K562 (cell line): Measurements from ENCODE around the gene PDLIM7. TPM values are rescaled to one million over a fixed set of nuclear protein-coding genes. Genes with fewer than 3 reads are reported as not detected.

Experiments used
- BDP1 ChIP-seq: IDR thresholded peaks from 3 replicates; pipeline ENCODE4 v1.6.1; 2011; ENCODE audit not compliant: insufficient read length, insufficient read depth
- CHD4 ChIP-seq: fragments of 200-600 bp; sonication (generic); IDR thresholded peaks from 3 replicates; pipeline ENCODE4 v1.6.1; 2012; ENCODE audit warnings: low read depth, mild to moderate bottlenecking, mixed read lengths, low read length, inconsistent platforms; ENCODE audit not compliant: insufficient read depth, insufficient replicate concordance, poor library complexity, severe bottlenecking
- DEAF1 ChIP-seq: fragments of 450-650 bp; formaldehyde crosslinking; IDR thresholded peaks from 2 replicates; pipeline ENCODE4 v1.4.0; 2020; ENCODE audit warnings: mild to moderate bottlenecking, moderate library complexity
- HMG20A ChIP-seq: fragments of 450-650 bp; formaldehyde crosslinking; conservative IDR thresholded peaks from 2 replicates; pipeline ENCODE4 v1.4.0; 2020; ENCODE audit warnings: mild to moderate bottlenecking, mixed read lengths
- MED1 ChIP-seq: sonication (generic); formaldehyde crosslinking; IDR thresholded peaks from 2 replicates; pipeline ENCODE4 v1.8.1; 2023; ENCODE audit warnings: missing genetic modification reagents, borderline replicate concordance
- MEF2A ChIP-seq: IDR thresholded peaks from 2 replicates; pipeline ENCODE4 v1.6.1; 2011; ENCODE audit warnings: low read depth, mild to moderate bottlenecking, low read length, moderate library complexity; ENCODE audit not compliant: control insufficient read depth
- MNT ChIP-seq, 2 experiments: fragments of 450-650 bp; conservative IDR thresholded peaks; 2 replicates each; pipeline ENCODE4 v1.6.1; 2017; ENCODE audit warnings: mild to moderate bottlenecking in 2 of 2, moderate library complexity in 2 of 2
- MTA3 ChIP-seq: fragments of 450-650 bp; formaldehyde crosslinking; IDR thresholded peaks from 2 replicates; pipeline ENCODE4 v1.6.1; 2017; ENCODE audit warnings: mild to moderate bottlenecking, borderline replicate concordance
- OTX1 ChIP-seq: fragments of 450-650 bp; formaldehyde crosslinking; IDR thresholded peaks from 2 replicates; pipeline ENCODE4 v1.4.0; 2022; ENCODE audit warnings: mild to moderate bottlenecking
- PHF8 ChIP-seq: fragments of 200-600 bp; sonication (generic); IDR thresholded peaks from 2 replicates; pipeline ENCODE4 v1.6.1; 2012; ENCODE audit warnings: mixed run types, mild to moderate bottlenecking, inconsistent platforms, low read length, moderate library complexity, borderline replicate concordance
- RB1 ChIP-seq: fragments of 450-650 bp; IDR thresholded peaks from 2 replicates; pipeline ENCODE4 v1.6.1; 2017; ENCODE audit warnings: low read depth, mild to moderate bottlenecking
- SNRNP70 ChIP-seq: fragments of 200-400 bp; formaldehyde crosslinking; optimal IDR thresholded peaks from 2 replicates; pipeline ENCODE3; 2017; ENCODE audit warnings: low read depth, low read length
- SPI1 ChIP-seq: IDR thresholded peaks from 2 replicates; pipeline ENCODE4 v1.6.1; 2011; ENCODE audit warnings: low read depth, low read length, control low read depth, borderline replicate concordance
- ZNF174 ChIP-seq: fragments of 250-450 bp; sonication (Bioruptor Pico); IDR thresholded peaks from 2 replicates; pipeline ENCODE4 v1.4.0; 2020; ENCODE audit warnings: mild to moderate bottlenecking
- ZNF668 ChIP-seq: fragments of 250-450 bp; sonication (Bioruptor Pico); IDR thresholded peaks from 2 replicates; pipeline ENCODE4 v1.8.0; 2022; ENCODE audit warnings: mild to moderate bottlenecking, inconsistent platforms
- ZSCAN32 ChIP-seq: fragments of 450-650 bp; formaldehyde crosslinking; IDR thresholded peaks from 2 replicates; pipeline ENCODE4 v1.4.0; 2020; ENCODE audit warnings: mild to moderate bottlenecking, moderate library complexity
- polyA plus RNA-seq, 8 experiments: library from polyadenylated mRNA; depleted of rRNA in 4 of 8; stranded (reverse) in 5 of 8; unstranded in 3 of 8; fragments of >200 nt; fragmentation: Nextera tagmentation in 2 of 8; fragmentation: Illumina TruSeq in 1 of 8; extraction: Ambion mirVana in 2 of 8; extraction: Trizol in 1 of 8; gene quantifications; 2 replicates each; pipeline versions ENCODE4 v1.2.1 to v1.2.3, GENCODE V29; 2011 to 2014; ENCODE audit warnings: inconsistent platforms in 1 of 8, missing spikeins in 1 of 8
- total RNA-seq, 7 experiments: library from RNA; depleted of rRNA in 6 of 7; stranded (reverse); fragments of >200 nt in 6 of 7; fragmentation: Illumina TruSeq in 2 of 7; extraction: Trizol in 2 of 7; gene quantifications; 2 replicates each; pipeline versions ENCODE4 v1.2.1 to v1.2.3, GENCODE V29; 2011 to 2021; ENCODE audit warnings: low replicate concordance in 1 of 7
- TF ChIP-seq, protein P1 (sequence below): fragments of 450-650 bp; IDR thresholded peaks from 2 replicates; pipeline ENCODE4 v1.6.1; 2016; ENCODE audit warnings: low read depth, mild to moderate bottlenecking, moderate library complexity
- TF ChIP-seq, protein P2 (sequence below): IDR thresholded peaks from 2 replicates; pipeline ENCODE4 v1.6.1; 2016; ENCODE audit warnings: missing genetic modification characterization, missing compliant biosample characterization
- TF ChIP-seq, protein P3 (sequence below), 2 experiments: fragments of 450-650 bp in 1 of 2; IDR thresholded peaks; 2 replicates each; pipeline ENCODE4 v1.6.1; 2011 to 2017; ENCODE audit warnings: low read depth in 2 of 2, antibody characterized with exemption in 1 of 2, borderline replicate concordance in 1 of 2, low read length in 1 of 2, mild to moderate bottlenecking in 1 of 2, mixed read lengths in 1 of 2; ENCODE audit not compliant: control insufficient read depth in 1 of 2

Gene PDLIM7
- total and polyA plus RNA-seq, 9 of the 15 experiments (the other 6 are each of a cell fraction or from before 2014, with no cell fraction given): 2.1 to 124 (median 32.6) TPM

- no peak for TF ChIP-seq DEAF1 (CRISPR knock-in tag)
- TF ChIP-seq, protein P1, sequence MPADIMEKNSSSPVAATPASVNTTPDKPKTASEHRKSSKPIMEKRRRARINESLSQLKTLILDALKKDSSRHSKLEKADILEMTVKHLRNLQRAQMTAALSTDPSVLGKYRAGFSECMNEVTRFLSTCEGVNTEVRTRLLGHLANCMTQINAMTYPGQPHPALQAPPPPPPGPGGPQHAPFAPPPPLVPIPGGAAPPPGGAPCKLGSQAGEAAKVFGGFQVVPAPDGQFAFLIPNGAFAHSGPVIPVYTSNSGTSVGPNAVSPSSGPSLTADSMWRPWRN: no peak
- no peak for TF ChIP-seq HMG20A (CRISPR knock-in tag)
- no peak for TF ChIP-seq CHD4
- TF ChIP-seq, protein P2, sequence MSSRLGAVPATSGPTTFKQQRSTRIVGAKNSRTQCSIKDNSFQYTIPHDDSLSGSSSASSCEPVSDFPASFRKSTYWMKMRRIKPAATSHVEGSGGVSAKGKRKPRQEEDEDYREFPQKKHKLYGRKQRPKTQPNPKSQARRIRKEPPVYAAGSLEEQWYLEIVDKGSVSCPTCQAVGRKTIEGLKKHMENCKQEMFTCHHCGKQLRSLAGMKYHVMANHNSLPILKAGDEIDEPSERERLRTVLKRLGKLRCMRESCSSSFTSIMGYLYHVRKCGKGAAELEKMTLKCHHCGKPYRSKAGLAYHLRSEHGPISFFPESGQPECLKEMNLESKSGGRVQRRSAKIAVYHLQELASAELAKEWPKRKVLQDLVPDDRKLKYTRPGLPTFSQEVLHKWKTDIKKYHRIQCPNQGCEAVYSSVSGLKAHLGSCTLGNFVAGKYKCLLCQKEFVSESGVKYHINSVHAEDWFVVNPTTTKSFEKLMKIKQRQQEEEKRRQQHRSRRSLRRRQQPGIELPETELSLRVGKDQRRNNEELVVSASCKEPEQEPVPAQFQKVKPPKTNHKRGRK (tag): no peak
- no peak for TF ChIP-seq ZNF174 (CRISPR knock-in tag)
- TF ChIP-seq, protein P3, sequence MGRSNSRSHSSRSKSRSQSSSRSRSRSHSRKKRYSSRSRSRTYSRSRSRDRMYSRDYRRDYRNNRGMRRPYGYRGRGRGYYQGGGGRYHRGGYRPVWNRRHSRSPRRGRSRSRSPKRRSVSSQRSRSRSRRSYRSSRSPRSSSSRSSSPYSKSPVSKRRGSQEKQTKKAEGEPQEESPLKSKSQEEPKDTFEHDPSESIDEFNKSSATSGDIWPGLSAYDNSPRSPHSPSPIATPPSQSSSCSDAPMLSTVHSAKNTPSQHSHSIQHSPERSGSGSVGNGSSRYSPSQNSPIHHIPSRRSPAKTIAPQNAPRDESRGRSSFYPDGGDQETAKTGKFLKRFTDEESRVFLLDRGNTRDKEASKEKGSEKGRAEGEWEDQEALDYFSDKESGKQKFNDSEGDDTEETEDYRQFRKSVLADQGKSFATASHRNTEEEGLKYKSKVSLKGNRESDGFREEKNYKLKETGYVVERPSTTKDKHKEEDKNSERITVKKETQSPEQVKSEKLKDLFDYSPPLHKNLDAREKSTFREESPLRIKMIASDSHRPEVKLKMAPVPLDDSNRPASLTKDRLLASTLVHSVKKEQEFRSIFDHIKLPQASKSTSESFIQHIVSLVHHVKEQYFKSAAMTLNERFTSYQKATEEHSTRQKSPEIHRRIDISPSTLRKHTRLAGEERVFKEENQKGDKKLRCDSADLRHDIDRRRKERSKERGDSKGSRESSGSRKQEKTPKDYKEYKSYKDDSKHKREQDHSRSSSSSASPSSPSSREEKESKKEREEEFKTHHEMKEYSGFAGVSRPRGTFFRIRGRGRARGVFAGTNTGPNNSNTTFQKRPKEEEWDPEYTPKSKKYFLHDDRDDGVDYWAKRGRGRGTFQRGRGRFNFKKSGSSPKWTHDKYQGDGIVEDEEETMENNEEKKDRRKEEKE (IDR thresholded peaks at IDR 0.05; ENCODE audit: borderline replicate concordance in 1 of 2, control insufficient read depth in 1 of 2, low read depth in 2 of 2, low read length in 1 of 2): no peak
- TF ChIP-seq MNT (conservative IDR thresholded peaks at IDR 0.05): peak in 1 of 2 experiments; percentile 9; a peak in 1 of 4 replicates
- no peak for TF ChIP-seq ZSCAN32 (CRISPR knock-in tag)
- TF ChIP-seq BDP1: no peak
- TF ChIP-seq RB1: peak; percentile 8; the same call in 1 of the 2 replicates
- no peak for TF ChIP-seq MED1 (CRISPR knock-in tag)
- TF ChIP-seq SPI1: no peak
- TF ChIP-seq PHF8: peak; percentile 48; the same call in 1 of the 2 replicates
- no peak for TF ChIP-seq OTX1 (CRISPR knock-in tag)
- no peak for TF ChIP-seq SNRNP70
- peak; percentile 67; the same call in 1 of the 2 replicates for TF ChIP-seq MTA3
- no peak for TF ChIP-seq ZNF668
- no peak for TF ChIP-seq MEF2A
Measured at GRCh38 chr5:177496727-177497291, 595 bp downstream of the PDLIM7 start (continued).
